ENCODE measurements around the gene PCDHB10. TPM values are rescaled to one million over a fixed set of nuclear protein-coding genes. Genes with fewer than 3 reads are reported as not detected.
"Not testable (repeated sequence)": the region's sequence is repeated elsewhere in the genome, so short reads cannot be mapped to it uniquely, and the experiment has no call there.

The PCDHB10 gene
- total and polyA plus RNA-seq, 9 of the 15 experiments (the other 6 are each of a cell fraction or from before 2014, with no cell fraction given): not detected

GRCh38 chr5:141177577-141178191, 14.5 kb upstream of the PCDHB10 start, which contains the start of gene PCDHB8:
Gene PCDHB8 (plus strand): TSS chr5:141177790. CDS start chr5:141178035, 245 bp downstream.
- CTCF ChIA-PET (ENCODE audit: low intra/inter-chr PET ratio); H3K79me2 ChIP-seq (ENCODE audit: control insufficient read depth, insufficient read depth, low read length); H3K9me1 ChIP-seq (ENCODE audit: control insufficient read depth, insufficient read depth, low read length); H3K4me3 ChIP-seq; H3K9ac ChIP-seq (ENCODE audit: insufficient read depth in 1 of 2, low read depth in 2 of 2, low read length in 2 of 2); H3K36me3 ChIP-seq (ENCODE audit: control insufficient read depth, insufficient read depth, low read length); H3K4me1 ChIP-seq (replicated peaks in 1 of 2; ENCODE audit: control insufficient read depth in 2 of 2, insufficient read depth in 2 of 2, low read length in 2 of 2); H2AFZ ChIP-seq (ENCODE audit: low read depth, low read length); H4K20me1 ChIP-seq (replicated peaks; ENCODE audit: control insufficient read depth, insufficient read depth, low read length); H3K27ac ChIP-seq (ENCODE audit: extremely low read depth, low read depth, low read length); in situ Hi-C loops (cut with MboI); BruUV-seq (replicated peaks); intact Hi-C loops (cut with micrococcal nuclease); H3K4me2 ChIP-seq (ENCODE audit: insufficient read depth, low read length); POLR2A ChIA-PET; H3K9me3 ChIP-seq (replicated peaks; ENCODE audit: control insufficient read depth, insufficient read depth, low read depth, low read length): not testable (repeated sequence)
- peaks cover 8 to 19% of the 10 kb centered on the region in 2 experiments; a peak in 3 of 5 replicates for H3K27me3 ChIP-seq (ENCODE audit: control insufficient read depth in 2 of 2, insufficient read depth in 2 of 2, low read length in 2 of 2)
- under 1% methylated on average over 12 of the region's 18 CpGs for WGBS (ENCODE audit: insufficient coverage, low coverage, missing lambda C conversion rate)
- DNase-seq (ENCODE audit: extremely low read depth in 1 of 4, low spot score in 3 of 4): peak in 2 of 4 experiments; percentile 6 to 15
- peak; percentile 86 for ATAC-seq
- peak; percentile 84 for FAIRE-seq
- TF ChIP-seq CTCF (IDR thresholded peaks at IDR 0.05 in 2 of 3, conservative IDR thresholded peaks at IDR 0.05 in 1 of 3; ENCODE audit: insufficient read depth in 2 of 3, low read depth in 1 of 3, low read length in 3 of 3) (peak in 1 of 3 experiments; percentile 21; a peak in 2 of 6 replicates), RAD21 (CRISPR knock-in tag; conservative IDR thresholded peaks at IDR 0.05 in 1 of 2, IDR thresholded peaks at IDR 0.05 in 1 of 2) (0 out of 4 replicates have a peak, but pooled peaks of 1 of the 2 experiments have one; percentile 7)

- 8% methylated on average over 23 of the region's 39 CpGs for WGBS (ENCODE audit: insufficient coverage, low coverage, missing lambda C conversion rate)
- DNase-seq (ENCODE audit: extremely low read depth in 1 of 4, low spot score in 3 of 4); ATAC-seq; FAIRE-seq; H3K4me3 ChIP-seq; BruUV-seq (replicated peaks); H2AFZ ChIP-seq (ENCODE audit: low read depth, low read length); H3K9me1 ChIP-seq (ENCODE audit: control insufficient read depth, insufficient read depth, low read length); POLR2A ChIA-PET; H4K20me1 ChIP-seq (replicated peaks; ENCODE audit: control insufficient read depth, insufficient read depth, low read length); H3K9ac ChIP-seq (ENCODE audit: insufficient read depth in 1 of 2, low read depth in 2 of 2, low read length in 2 of 2); in situ Hi-C loops (cut with MboI); H3K36me3 ChIP-seq (ENCODE audit: control insufficient read depth, insufficient read depth, low read length); H3K79me2 ChIP-seq (ENCODE audit: control insufficient read depth, insufficient read depth, low read length); H3K4me2 ChIP-seq (ENCODE audit: insufficient read depth, low read length); H3K4me1 ChIP-seq (replicated peaks in 1 of 2; ENCODE audit: control insufficient read depth in 2 of 2, insufficient read depth in 2 of 2, low read length in 2 of 2); CTCF ChIA-PET (ENCODE audit: low intra/inter-chr PET ratio); H3K9me3 ChIP-seq (replicated peaks; ENCODE audit: control insufficient read depth, insufficient read depth, low read depth, low read length); intact Hi-C loops (cut with micrococcal nuclease); H3K27ac ChIP-seq (ENCODE audit: extremely low read depth, low read depth, low read length): not testable (repeated sequence)
- peaks cover 8 to 19% of the 10 kb centered on the region in 2 experiments; a peak in 3 of 5 replicates for H3K27me3 ChIP-seq (ENCODE audit: control insufficient read depth in 2 of 2, insufficient read depth in 2 of 2, low read length in 2 of 2)
Observed at GRCh38 chr5:141179371-141179770, 12.8 kb upstream of the PCDHB10 start.

GRCh38 chr5:141179876-141180275, 12.3 kb upstream of the PCDHB10 start:
- H3K4me1 ChIP-seq (replicated peaks in 1 of 2; ENCODE audit: control insufficient read depth in 2 of 2, insufficient read depth in 2 of 2, low read length in 2 of 2); H3K4me2 ChIP-seq (ENCODE audit: insufficient read depth, low read length); DNase-seq (ENCODE audit: extremely low read depth in 1 of 4, low spot score in 3 of 4); H3K27ac ChIP-seq (ENCODE audit: extremely low read depth, low read depth, low read length); FAIRE-seq; in situ Hi-C loops (cut with MboI); H3K9me1 ChIP-seq (ENCODE audit: control insufficient read depth, insufficient read depth, low read length); CTCF ChIA-PET (ENCODE audit: low intra/inter-chr PET ratio); H3K36me3 ChIP-seq (ENCODE audit: control insufficient read depth, insufficient read depth, low read length); intact Hi-C loops (cut with micrococcal nuclease); POLR2A ChIA-PET; BruUV-seq (replicated peaks); H4K20me1 ChIP-seq (replicated peaks; ENCODE audit: control insufficient read depth, insufficient read depth, low read length); H3K9ac ChIP-seq (ENCODE audit: insufficient read depth in 1 of 2, low read depth in 2 of 2, low read length in 2 of 2); H3K4me3 ChIP-seq; H3K79me2 ChIP-seq (ENCODE audit: control insufficient read depth, insufficient read depth, low read length); ATAC-seq; H2AFZ ChIP-seq (ENCODE audit: low read depth, low read length); H3K9me3 ChIP-seq (replicated peaks; ENCODE audit: control insufficient read depth, insufficient read depth, low read depth, low read length): not testable (repeated sequence)
- 4% methylated on average over 15 of the region's 32 CpGs for WGBS (ENCODE audit: insufficient coverage, low coverage, missing lambda C conversion rate)
- peaks cover 8 to 15% of the 10 kb centered on the region in 2 experiments; a peak in 3 of 5 replicates for H3K27me3 ChIP-seq (ENCODE audit: control insufficient read depth in 2 of 2, insufficient read depth in 2 of 2, low read length in 2 of 2)

Measured in K562 (cell line).